H1 (cell line): ENCODE data around the gene STAC2. TPM values are rescaled to one million over a fixed set of nuclear protein-coding genes. Genes with fewer than 3 reads are reported as not detected.

Source experiments
- BACH1 ChIP-seq: IDR thresholded peaks from 2 replicates; pipeline ENCODE4 v1.6.1; 2012; ENCODE audit warnings: low read length, improper control_type of control experiment
- CREB1 ChIP-seq: IDR thresholded peaks from 2 replicates; pipeline ENCODE4 v1.6.1; 2012; ENCODE audit warnings: inconsistent platforms
- JUND ChIP-seq: IDR thresholded peaks from 2 replicates; pipeline ENCODE4 v1.6.1; 2011; ENCODE audit warnings: mild to moderate bottlenecking, improper control_type of control experiment, low read length
- polyA plus RNA-seq, 7 experiments: library from polyadenylated mRNA; depleted of rRNA in 3 of 7; stranded (reverse) in 5 of 7; unstranded in 2 of 7; fragments of >200 nt in 5 of 7; fragments of 200-250 nt in 2 of 7; gene quantifications; 1 replicate in 5 of 7; 2 replicates in 1 of 7; 4 replicates in 1 of 7; pipeline versions ENCODE4 v1.2.1 to v1.2.3, GENCODE V29; 2011 to 2013; ENCODE audit warnings: missing spikeins in 2 of 7, mixed read lengths in 2 of 7
- total RNA-seq: library from RNA; stranded (reverse); fragmentation: NEBNext Ultra II Directional; extraction: Animal tissue kit (Norgen Biotek cat#: 25700); gene quantifications from 2 replicates; pipeline ENCODE4 v1.2.1, GENCODE V29; 2021
- TF ChIP-seq, protein P1 (sequence below): fragments of 300-600 bp; sonication (generic); IDR thresholded peaks from 2 replicates; pipeline ENCODE4 v1.7.1; 2012; ENCODE audit warnings: low read length, moderate library complexity, mild to moderate bottlenecking, inconsistent platforms; ENCODE audit not compliant: insufficient replicate concordance
- TF ChIP-seq, protein P2 (sequence below): IDR thresholded peaks from 2 replicates; pipeline ENCODE4 v1.6.1; 2011; ENCODE audit warnings: low read length, improper control_type of control experiment

STAC2 gene
- total and polyA plus RNA-seq, 2 of the 8 experiments (the other 6 are each of a cell fraction or from before 2014, with no cell fraction given) = 1.5 to 6.0 TPM

- TF ChIP-seq, protein P1, sequence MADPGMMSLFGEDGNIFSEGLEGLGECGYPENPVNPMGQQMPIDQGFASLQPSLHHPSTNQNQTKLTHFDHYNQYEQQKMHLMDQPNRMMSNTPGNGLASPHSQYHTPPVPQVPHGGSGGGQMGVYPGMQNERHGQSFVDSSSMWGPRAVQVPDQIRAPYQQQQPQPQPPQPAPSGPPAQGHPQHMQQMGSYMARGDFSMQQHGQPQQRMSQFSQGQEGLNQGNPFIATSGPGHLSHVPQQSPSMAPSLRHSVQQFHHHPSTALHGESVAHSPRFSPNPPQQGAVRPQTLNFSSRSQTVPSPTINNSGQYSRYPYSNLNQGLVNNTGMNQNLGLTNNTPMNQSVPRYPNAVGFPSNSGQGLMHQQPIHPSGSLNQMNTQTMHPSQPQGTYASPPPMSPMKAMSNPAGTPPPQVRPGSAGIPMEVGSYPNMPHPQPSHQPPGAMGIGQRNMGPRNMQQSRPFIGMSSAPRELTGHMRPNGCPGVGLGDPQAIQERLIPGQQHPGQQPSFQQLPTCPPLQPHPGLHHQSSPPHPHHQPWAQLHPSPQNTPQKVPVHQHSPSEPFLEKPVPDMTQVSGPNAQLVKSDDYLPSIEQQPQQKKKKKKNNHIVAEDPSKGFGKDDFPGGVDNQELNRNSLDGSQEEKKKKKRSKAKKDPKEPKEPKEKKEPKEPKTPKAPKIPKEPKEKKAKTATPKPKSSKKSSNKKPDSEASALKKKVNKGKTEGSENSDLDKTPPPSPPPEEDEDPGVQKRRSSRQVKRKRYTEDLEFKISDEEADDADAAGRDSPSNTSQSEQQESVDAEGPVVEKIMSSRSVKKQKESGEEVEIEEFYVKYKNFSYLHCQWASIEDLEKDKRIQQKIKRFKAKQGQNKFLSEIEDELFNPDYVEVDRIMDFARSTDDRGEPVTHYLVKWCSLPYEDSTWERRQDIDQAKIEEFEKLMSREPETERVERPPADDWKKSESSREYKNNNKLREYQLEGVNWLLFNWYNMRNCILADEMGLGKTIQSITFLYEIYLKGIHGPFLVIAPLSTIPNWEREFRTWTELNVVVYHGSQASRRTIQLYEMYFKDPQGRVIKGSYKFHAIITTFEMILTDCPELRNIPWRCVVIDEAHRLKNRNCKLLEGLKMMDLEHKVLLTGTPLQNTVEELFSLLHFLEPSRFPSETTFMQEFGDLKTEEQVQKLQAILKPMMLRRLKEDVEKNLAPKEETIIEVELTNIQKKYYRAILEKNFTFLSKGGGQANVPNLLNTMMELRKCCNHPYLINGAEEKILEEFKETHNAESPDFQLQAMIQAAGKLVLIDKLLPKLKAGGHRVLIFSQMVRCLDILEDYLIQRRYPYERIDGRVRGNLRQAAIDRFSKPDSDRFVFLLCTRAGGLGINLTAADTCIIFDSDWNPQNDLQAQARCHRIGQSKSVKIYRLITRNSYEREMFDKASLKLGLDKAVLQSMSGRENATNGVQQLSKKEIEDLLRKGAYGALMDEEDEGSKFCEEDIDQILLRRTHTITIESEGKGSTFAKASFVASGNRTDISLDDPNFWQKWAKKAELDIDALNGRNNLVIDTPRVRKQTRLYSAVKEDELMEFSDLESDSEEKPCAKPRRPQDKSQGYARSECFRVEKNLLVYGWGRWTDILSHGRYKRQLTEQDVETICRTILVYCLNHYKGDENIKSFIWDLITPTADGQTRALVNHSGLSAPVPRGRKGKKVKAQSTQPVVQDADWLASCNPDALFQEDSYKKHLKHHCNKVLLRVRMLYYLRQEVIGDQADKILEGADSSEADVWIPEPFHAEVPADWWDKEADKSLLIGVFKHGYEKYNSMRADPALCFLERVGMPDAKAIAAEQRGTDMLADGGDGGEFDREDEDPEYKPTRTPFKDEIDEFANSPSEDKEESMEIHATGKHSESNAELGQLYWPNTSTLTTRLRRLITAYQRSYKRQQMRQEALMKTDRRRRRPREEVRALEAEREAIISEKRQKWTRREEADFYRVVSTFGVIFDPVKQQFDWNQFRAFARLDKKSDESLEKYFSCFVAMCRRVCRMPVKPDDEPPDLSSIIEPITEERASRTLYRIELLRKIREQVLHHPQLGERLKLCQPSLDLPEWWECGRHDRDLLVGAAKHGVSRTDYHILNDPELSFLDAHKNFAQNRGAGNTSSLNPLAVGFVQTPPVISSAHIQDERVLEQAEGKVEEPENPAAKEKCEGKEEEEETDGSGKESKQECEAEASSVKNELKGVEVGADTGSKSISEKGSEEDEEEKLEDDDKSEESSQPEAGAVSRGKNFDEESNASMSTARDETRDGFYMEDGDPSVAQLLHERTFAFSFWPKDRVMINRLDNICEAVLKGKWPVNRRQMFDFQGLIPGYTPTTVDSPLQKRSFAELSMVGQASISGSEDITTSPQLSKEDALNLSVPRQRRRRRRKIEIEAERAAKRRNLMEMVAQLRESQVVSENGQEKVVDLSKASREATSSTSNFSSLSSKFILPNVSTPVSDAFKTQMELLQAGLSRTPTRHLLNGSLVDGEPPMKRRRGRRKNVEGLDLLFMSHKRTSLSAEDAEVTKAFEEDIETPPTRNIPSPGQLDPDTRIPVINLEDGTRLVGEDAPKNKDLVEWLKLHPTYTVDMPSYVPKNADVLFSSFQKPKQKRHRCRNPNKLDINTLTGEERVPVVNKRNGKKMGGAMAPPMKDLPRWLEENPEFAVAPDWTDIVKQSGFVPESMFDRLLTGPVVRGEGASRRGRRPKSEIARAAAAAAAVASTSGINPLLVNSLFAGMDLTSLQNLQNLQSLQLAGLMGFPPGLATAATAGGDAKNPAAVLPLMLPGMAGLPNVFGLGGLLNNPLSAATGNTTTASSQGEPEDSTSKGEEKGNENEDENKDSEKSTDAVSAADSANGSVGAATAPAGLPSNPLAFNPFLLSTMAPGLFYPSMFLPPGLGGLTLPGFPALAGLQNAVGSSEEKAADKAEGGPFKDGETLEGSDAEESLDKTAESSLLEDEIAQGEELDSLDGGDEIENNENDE = no peak
- TF ChIP-seq, protein P2, sequence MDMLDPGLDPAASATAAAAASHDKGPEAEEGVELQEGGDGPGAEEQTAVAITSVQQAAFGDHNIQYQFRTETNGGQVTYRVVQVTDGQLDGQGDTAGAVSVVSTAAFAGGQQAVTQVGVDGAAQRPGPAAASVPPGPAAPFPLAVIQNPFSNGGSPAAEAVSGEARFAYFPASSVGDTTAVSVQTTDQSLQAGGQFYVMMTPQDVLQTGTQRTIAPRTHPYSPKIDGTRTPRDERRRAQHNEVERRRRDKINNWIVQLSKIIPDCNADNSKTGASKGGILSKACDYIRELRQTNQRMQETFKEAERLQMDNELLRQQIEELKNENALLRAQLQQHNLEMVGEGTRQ = no peak
- TF ChIP-seq CREB1 (no peak), BACH1 (no peak), JUND (no peak)
These were observed 56.2 kb downstream of the STAC2 start (continued) for GRCh38 chr17:39169518-39169917.
